ENCODE data around the gene NHSL1. TPM values are rescaled to one million over a fixed set of nuclear protein-coding genes. Genes with fewer than 3 reads are reported as not detected.
"Not testable (repeated sequence)": the region's sequence is repeated elsewhere in the genome, so short reads cannot be mapped to it uniquely, and the experiment has no call there.

NHSL1 gene
- total RNA-seq, 1 experiment from 2014 or later: 41.9 TPM

DNA sequence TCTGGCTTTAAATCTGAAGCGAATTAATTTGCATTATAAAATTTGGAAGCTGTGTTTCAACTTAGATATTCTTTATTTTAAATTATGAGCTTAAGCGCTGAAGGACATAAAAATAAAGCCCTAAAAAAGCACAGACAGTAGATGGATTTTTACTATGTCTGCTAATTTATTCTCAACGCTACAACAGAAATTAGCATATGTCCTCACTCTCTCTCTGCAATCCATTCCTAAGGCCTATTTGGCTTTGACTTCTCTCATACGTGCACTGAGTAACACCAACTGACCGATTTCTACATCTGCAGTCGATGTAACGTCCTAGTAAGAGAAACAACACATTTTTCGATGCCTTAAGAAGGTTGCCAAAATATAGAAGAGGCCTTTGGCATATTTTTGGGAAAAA lies 71.6 kb downstream of the NHSL1 start:
- Mint-ChIP-seq H3K9me3 (ENCODE audit: unreplicated experiment) (no peaks in the 10 kb centered on the region), H3K4me3 (ENCODE audit: unreplicated experiment) (no peak overlapping the region), H3K36me3 (ENCODE audit: insufficient read depth, unreplicated experiment) (peaks cover 53% of the 10 kb centered on the region), H3K4me1 (ENCODE audit: low read depth, unreplicated experiment) (peaks cover 5% of the 10 kb centered on the region), H3K27ac (ENCODE audit: unreplicated experiment) (no peak overlapping the region), H3K27me3 (ENCODE audit: insufficient read depth, unreplicated experiment) (no peaks in the 10 kb centered on the region)
- no TSS peak for BruUV-seq (replicated peaks)
- H3K27me3 ChIP-seq (replicated peaks; ENCODE audit: control insufficient read depth, insufficient read depth, low read length): no peaks in the 10 kb centered on the region
- POLR2A ChIA-PET: no interaction called here
- no peak for DNase-seq
- H3K4me1 ChIP-seq: no peaks in the 10 kb centered on the region
- TF ChIP-seq, protein P1, sequence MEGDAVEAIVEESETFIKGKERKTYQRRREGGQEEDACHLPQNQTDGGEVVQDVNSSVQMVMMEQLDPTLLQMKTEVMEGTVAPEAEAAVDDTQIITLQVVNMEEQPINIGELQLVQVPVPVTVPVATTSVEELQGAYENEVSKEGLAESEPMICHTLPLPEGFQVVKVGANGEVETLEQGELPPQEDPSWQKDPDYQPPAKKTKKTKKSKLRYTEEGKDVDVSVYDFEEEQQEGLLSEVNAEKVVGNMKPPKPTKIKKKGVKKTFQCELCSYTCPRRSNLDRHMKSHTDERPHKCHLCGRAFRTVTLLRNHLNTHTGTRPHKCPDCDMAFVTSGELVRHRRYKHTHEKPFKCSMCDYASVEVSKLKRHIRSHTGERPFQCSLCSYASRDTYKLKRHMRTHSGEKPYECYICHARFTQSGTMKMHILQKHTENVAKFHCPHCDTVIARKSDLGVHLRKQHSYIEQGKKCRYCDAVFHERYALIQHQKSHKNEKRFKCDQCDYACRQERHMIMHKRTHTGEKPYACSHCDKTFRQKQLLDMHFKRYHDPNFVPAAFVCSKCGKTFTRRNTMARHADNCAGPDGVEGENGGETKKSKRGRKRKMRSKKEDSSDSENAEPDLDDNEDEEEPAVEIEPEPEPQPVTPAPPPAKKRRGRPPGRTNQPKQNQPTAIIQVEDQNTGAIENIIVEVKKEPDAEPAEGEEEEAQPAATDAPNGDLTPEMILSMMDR (IDR thresholded peaks at IDR 0.05; ENCODE audit: insufficient read depth in 1 of 2, low read depth in 1 of 2, low read length in 1 of 2, severe bottlenecking in 1 of 2, unreplicated experiment in 1 of 2): no peak
- H3K36me3 ChIP-seq (ENCODE audit: control insufficient read depth, insufficient read depth, low read length): no peaks in the 10 kb centered on the region
- CTCF ChIA-PET: no interaction called here
- H3K4me3 ChIP-seq (ENCODE audit: low read depth, low read length): no peak overlapping the region
- intact Hi-C loops (cut with micrococcal nuclease; ENCODE audit: unreplicated experiment): loop anchor here (2.0 kb wide), 1 partner anchor 265 kb away; no protein-coding TSS in a partner anchor
- H3K9me3 ChIP-seq: no peaks in the 10 kb centered on the region

DNA sequence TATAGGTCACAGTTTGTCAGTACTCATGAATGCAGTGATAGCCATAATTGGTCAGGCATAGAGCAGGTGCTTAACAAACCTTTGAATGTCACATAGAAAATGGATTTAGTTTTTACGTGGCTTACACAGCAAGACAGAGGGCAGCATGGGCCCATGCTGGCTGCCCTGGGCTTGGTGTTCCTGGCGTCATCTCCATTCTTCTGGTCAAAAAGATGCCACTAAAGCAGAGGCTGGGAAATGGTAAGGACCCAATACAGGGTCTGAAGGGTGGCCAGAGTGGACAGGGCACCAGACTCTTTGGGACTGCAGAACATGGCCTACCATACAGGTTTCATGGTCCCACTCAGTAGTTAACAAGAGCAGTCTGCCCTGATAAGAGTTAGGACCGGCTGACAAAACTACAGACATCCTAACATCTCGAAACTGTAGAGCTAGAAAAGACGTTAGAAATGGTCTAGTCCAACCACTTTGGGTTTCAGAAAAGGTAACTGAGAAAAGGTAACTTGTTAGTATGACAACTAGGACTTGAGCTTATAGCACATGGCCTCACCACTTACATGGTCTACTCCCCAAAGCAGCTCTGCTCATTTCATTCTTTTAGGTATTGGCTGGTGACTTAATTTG lies 72.7 kb downstream of the NHSL1 start:
- ChIA-PET CTCF (no interaction called here), POLR2A (no interaction called here)
- Mint-ChIP-seq H3K27me3 (ENCODE audit: insufficient read depth, unreplicated experiment) (no peaks in the 10 kb centered on the region), H3K27ac (ENCODE audit: unreplicated experiment) (no peak overlapping the region), H3K4me3 (ENCODE audit: unreplicated experiment) (no peak overlapping the region), H3K36me3 (ENCODE audit: insufficient read depth, unreplicated experiment) (peaks cover 48% of the 10 kb centered on the region), H3K9me3 (ENCODE audit: unreplicated experiment) (no peaks in the 10 kb centered on the region), H3K4me1 (ENCODE audit: low read depth, unreplicated experiment) (peaks cover 5% of the 10 kb centered on the region)
- DNase-seq: no peak
- Histone ChIP-seq H3K36me3 (ENCODE audit: control insufficient read depth, insufficient read depth, low read length) (no peaks in the 10 kb centered on the region), H3K4me1 (no peaks in the 10 kb centered on the region), H3K4me3 (ENCODE audit: low read depth, low read length) (no peak overlapping the region), H3K27me3 (replicated peaks; ENCODE audit: control insufficient read depth, insufficient read depth, low read length) (no peaks in the 10 kb centered on the region), H3K9me3 (no peaks in the 10 kb centered on the region)
- BruUV-seq (replicated peaks): no TSS peak
- TF ChIP-seq, protein P1 (IDR thresholded peaks at IDR 0.05; ENCODE audit: insufficient read depth in 1 of 2, low read depth in 1 of 2, low read length in 1 of 2, severe bottlenecking in 1 of 2, unreplicated experiment in 1 of 2): no peak
- intact Hi-C loops (cut with micrococcal nuclease; ENCODE audit: unreplicated experiment): no loop called here

DNA sequence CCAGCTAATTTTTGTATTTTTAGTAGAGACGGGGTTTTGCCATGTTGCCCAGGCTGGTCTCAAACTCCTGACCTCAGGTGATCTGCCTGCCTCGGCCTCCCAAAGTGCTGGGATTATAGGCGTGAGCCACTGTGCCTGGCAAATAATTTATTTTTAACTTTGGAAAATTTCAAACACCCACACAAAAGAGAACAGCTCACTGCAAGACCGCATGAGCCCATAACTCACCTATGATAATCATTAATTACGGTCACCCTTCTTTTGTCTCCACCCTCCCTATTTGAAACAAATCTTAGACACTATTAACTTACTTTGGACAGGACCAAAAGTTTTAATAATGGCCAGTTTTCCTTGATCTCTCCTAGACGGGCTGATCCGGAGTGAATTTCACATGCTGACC lies 74.0 kb downstream of the NHSL1 start:
- H3K9me3 Mint-ChIP-seq (ENCODE audit: unreplicated experiment); CTCF ChIA-PET; H3K27me3 Mint-ChIP-seq (ENCODE audit: insufficient read depth, unreplicated experiment); H3K36me3 ChIP-seq (ENCODE audit: control insufficient read depth, insufficient read depth, low read length); BruUV-seq (replicated peaks); H3K4me1 ChIP-seq; intact Hi-C loops (cut with micrococcal nuclease; ENCODE audit: unreplicated experiment); H3K27ac Mint-ChIP-seq (ENCODE audit: unreplicated experiment); H3K4me3 ChIP-seq (ENCODE audit: low read depth, low read length); H3K27me3 ChIP-seq (replicated peaks; ENCODE audit: control insufficient read depth, insufficient read depth, low read length); H3K4me3 Mint-ChIP-seq (ENCODE audit: unreplicated experiment); DNase-seq; H3K9me3 ChIP-seq; H3K4me1 Mint-ChIP-seq (ENCODE audit: low read depth, unreplicated experiment): not testable (repeated sequence)
- H3K36me3 Mint-ChIP-seq (ENCODE audit: insufficient read depth, unreplicated experiment): peaks cover 53% of the 10 kb centered on the region
- POLR2A ChIA-PET: interaction anchor here (0.5 kb wide), 1 partner anchor 54 kb away, joined by 3 read pairs; no protein-coding TSS in a partner anchor
